ENCODE data around the gene FBXL14. TPM values are rescaled to one million over a fixed set of nuclear protein-coding genes. Genes with fewer than 3 reads are reported as not detected.

Gene FBXL14
- total RNA-seq, 1 experiment from 2014 or later: 19.3 TPM

- Histone ChIP-seq H3K36me3 (ENCODE audit: insufficient read depth, low read length, poor library complexity, severe bottlenecking) (no peaks in the 10 kb centered on the region), H3K9me3 (ENCODE audit: low read depth, low read length, poor library complexity, severe bottlenecking) (no peaks in the 10 kb centered on the region), H3K27me3 (replicated peaks; ENCODE audit: insufficient read depth, low read depth, low read length, poor library complexity) (no peaks in the 10 kb centered on the region), H3K27ac (ENCODE audit: low read depth, low read length, poor library complexity, severe bottlenecking) (peak overlapping the region; percentile 69), H3K4me3 (ENCODE audit: low read depth, low read length, poor library complexity, severe bottlenecking) (peak overlapping the region; percentile 20), H3K4me1 (ENCODE audit: insufficient read depth, low read length, poor library complexity, severe bottlenecking) (peaks cover 41% of the 10 kb centered on the region)
- CTCF ChIA-PET: interaction anchor here (0.9 to 7.0 kb wide), 2 partner anchors 59 to 457 kb away, joined by 3 to 35 read pairs; no protein-coding TSS in a partner anchor
- intact Hi-C loops (cut with micrococcal nuclease; ENCODE audit: unreplicated experiment): loop anchor here (5.0 kb wide), 1 partner anchor 58 kb away; no protein-coding TSS in a partner anchor
- peak; percentile 68 for DNase-seq (ENCODE audit: low spot score)
- POLR2A ChIA-PET (ENCODE audit: low non-redundant PET): no interaction called here
- TF ChIP-seq CTCF (conservative IDR thresholded peaks at IDR 0.05; ENCODE audit: low read depth, low read length) (no peak), EZH2 (IDR thresholded peaks at IDR 0.05; ENCODE audit: borderline replicate concordance, low read depth, low read length, poor library complexity, severe bottlenecking) (no peak)
- BruUV-seq (replicated peaks): no TSS peak
Observed at GRCh38 chr12:1575408-1576401, 18.7 kb downstream of the FBXL14 start.

- ChIA-PET CTCF (interaction anchor here (7.0 kb wide), 1 partner anchor 457 kb away, joined by 35 read pairs; no protein-coding TSS in a partner anchor), POLR2A (ENCODE audit: low non-redundant PET) (no interaction called here)
- intact Hi-C loops (cut with micrococcal nuclease; ENCODE audit: unreplicated experiment): loop anchor here (5.0 kb wide), 1 partner anchor 58 kb away; no protein-coding TSS in a partner anchor
- Histone ChIP-seq H3K9me3 (ENCODE audit: low read depth, low read length, poor library complexity, severe bottlenecking) (no peaks in the 10 kb centered on the region), H3K4me1 (ENCODE audit: insufficient read depth, low read length, poor library complexity, severe bottlenecking) (peaks cover 38% of the 10 kb centered on the region), H3K27me3 (replicated peaks; ENCODE audit: insufficient read depth, low read depth, low read length, poor library complexity) (no peaks in the 10 kb centered on the region), H3K36me3 (ENCODE audit: insufficient read depth, low read length, poor library complexity, severe bottlenecking) (no peaks in the 10 kb centered on the region), H3K4me3 (ENCODE audit: low read depth, low read length, poor library complexity, severe bottlenecking) (no peak overlapping the region), H3K27ac (ENCODE audit: low read depth, low read length, poor library complexity, severe bottlenecking) (no peak overlapping the region)
- DNase-seq (ENCODE audit: low spot score): no peak
- TF ChIP-seq CTCF (conservative IDR thresholded peaks at IDR 0.05; ENCODE audit: low read depth, low read length): no peak
- no peak for TF ChIP-seq EZH2 (IDR thresholded peaks at IDR 0.05; ENCODE audit: borderline replicate concordance, low read depth, low read length, poor library complexity, severe bottlenecking)
- BruUV-seq (replicated peaks): no TSS peak
Observed at GRCh38 chr12:1574865-1575259, 19.5 kb downstream of the FBXL14 start.

DNA sequence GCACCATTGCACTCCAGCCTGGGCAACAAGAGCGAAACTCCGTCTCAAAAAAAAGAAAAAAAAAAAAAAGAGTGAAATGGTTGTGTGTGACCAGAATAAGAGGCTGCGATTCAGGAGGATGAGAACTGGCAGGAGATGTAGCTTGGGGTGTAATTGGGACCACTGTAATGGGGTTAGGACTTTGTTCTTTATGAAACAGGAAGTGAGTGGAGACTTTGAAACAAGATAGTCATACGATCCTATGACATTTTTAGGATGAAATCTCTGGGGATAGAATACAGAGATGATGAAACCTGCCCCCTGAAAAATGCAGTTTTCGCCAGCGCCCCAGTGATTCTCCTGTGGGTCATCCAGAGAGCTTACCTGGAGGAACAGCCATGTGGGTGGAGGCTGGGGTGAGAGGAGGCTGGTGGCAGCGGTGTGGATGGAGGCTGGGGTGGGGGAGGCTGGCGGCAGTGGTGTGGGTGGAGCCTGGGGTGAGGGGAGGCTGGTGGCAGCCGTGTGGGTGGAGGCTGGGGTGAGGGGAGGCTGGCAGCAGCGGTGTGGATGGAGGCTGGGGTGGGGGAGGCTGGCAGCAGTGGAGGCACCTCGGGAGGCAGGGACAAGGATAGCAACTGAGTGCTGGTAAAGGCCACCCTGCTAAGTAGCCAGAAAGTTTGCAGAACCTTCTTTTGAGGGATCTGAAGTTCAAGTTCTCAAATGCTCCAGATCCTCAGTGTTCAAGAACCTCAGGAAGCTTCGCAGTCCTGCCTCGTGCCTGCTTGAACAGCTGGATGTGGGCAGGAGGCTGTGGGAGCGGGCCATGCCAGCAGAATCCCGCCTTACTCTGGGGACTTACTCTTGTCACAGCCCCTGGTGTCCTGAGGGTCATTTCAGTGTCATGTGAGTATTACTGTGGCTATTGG is 20.2 kb downstream of the FBXL14 start:
- no peak for DNase-seq (ENCODE audit: low spot score)
- CTCF ChIA-PET: interaction anchor here (7.0 kb wide), 1 partner anchor 456 kb away, joined by 35 read pairs; no protein-coding TSS in a partner anchor
- TF ChIP-seq CTCF (conservative IDR thresholded peaks at IDR 0.05; ENCODE audit: low read depth, low read length) (no peak), EZH2 (IDR thresholded peaks at IDR 0.05; ENCODE audit: borderline replicate concordance, low read depth, low read length, poor library complexity, severe bottlenecking) (no peak)
- BruUV-seq (replicated peaks): no TSS peak
- Histone ChIP-seq H3K9me3 (ENCODE audit: low read depth, low read length, poor library complexity, severe bottlenecking) (no peaks in the 10 kb centered on the region), H3K4me1 (ENCODE audit: insufficient read depth, low read length, poor library complexity, severe bottlenecking) (peaks cover 31% of the 10 kb centered on the region), H3K36me3 (ENCODE audit: insufficient read depth, low read length, poor library complexity, severe bottlenecking) (no peaks in the 10 kb centered on the region), H3K27ac (ENCODE audit: low read depth, low read length, poor library complexity, severe bottlenecking) (no peak overlapping the region), H3K4me3 (ENCODE audit: low read depth, low read length, poor library complexity, severe bottlenecking) (no peak overlapping the region), H3K27me3 (replicated peaks; ENCODE audit: insufficient read depth, low read depth, low read length, poor library complexity) (no peaks in the 10 kb centered on the region)
- POLR2A ChIA-PET (ENCODE audit: low non-redundant PET): no interaction called here
- intact Hi-C loops (cut with micrococcal nuclease; ENCODE audit: unreplicated experiment): no loop called here
